GM21423 (cell line): Measurements from ENCODE around the gene TAS1R3.

Experiments
- ATAC-seq: cut with Tn5 transposase; IDR thresholded peaks from one replicate; pipeline ENCODE4 v1.9.1; 2021; ENCODE audit warnings: mild to moderate bottlenecking, moderate library complexity; ENCODE audit not compliant: unreplicated experiment

The TAS1R3 gene

GRCh38 chr1:1331068-1331965 is at the start of gene TAS1R3:
Gene TAS1R3, plus strand, starts transcription at chr1:1331280. Its CDS starts 66 bp downstream, at chr1:1331346.
- no peak for ATAC-seq

GRCh38 chr1:1281533-1282321 is 49.4 kb upstream of the TAS1R3 start:
- no peak for ATAC-seq

GRCh38 chr1:1282998-1283397 is 48.1 kb upstream of the TAS1R3 start:
- ATAC-seq, result no peak

- no peak for ATAC-seq
Measured at GRCh38 chr1:1283821-1284220, 47.3 kb upstream of the TAS1R3 start.

GRCh38 chr1:1284221-1285101 is 46.6 kb upstream of the TAS1R3 start:
- ATAC-seq, result no peak

- ATAC-seq, result no peak
Measured at GRCh38 chr1:1285102-1285571, 45.9 kb upstream of the TAS1R3 start.

- no peak for ATAC-seq
Measured at GRCh38 chr1:1285611-1286311, 45.3 kb upstream of the TAS1R3 start.

- ATAC-seq, result no peak
Measured at GRCh38 chr1:1286313-1287261, 44.5 kb upstream of the TAS1R3 start.

- ATAC-seq, result no peak
Measured at GRCh38 chr1:1287288-1288110, 43.6 kb upstream of the TAS1R3 start.

- ATAC-seq, result no peak
Measured at GRCh38 chr1:1290238-1290731, 40.8 kb upstream of the TAS1R3 start.

- no peak for ATAC-seq
Measured at GRCh38 chr1:1291023-1291528, 40.0 kb upstream of the TAS1R3 start.

GRCh38 chr1:1291548-1292441 is 39.3 kb upstream of the TAS1R3 start:
- peak; percentile 51 for ATAC-seq

- no peak for ATAC-seq
Measured at GRCh38 chr1:1292442-1292779, 38.7 kb upstream of the TAS1R3 start.

- no peak for ATAC-seq
Measured at GRCh38 chr1:1292851-1293250, 38.2 kb upstream of the TAS1R3 start.

GRCh38 chr1:1293263-1294249 is 37.5 kb upstream of the TAS1R3 start:
- no peak for ATAC-seq
